NCI-H1105 (cell line): ENCODE results near the gene ADM.

Source experiments
- DNase-seq: peaks from one replicate; lab custom pipeline; 2025; lab: John Stamatoyannopoulos, UW

ADM gene

DNA sequence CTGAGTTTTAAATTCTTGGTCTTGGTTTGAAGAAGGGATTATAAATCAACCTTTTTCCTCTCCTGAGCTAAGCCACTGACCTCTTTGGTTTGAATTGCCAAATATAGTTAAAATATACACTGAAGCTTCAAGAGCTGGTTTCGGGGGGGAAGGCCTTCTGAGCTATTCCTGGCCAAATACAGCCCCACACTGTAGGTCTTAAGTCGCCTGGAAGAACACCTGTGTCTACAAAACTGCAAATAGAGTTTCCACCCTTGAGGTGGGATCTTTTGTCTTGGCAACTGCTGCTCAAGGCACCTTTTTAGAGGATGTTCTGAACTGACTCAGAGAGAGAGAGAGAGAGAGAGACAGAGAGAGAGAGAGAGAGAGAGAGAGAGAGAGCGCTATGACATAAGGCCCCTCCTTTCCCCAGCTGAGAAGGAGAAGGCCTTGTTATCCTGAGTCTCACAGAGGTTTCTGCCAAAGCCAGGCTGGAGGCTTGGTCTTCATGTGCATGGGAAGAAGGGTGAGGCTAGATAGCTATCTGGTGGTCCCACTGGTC, 5.5 kb downstream of the ADM start:
- DNase-seq: no peak

DNA sequence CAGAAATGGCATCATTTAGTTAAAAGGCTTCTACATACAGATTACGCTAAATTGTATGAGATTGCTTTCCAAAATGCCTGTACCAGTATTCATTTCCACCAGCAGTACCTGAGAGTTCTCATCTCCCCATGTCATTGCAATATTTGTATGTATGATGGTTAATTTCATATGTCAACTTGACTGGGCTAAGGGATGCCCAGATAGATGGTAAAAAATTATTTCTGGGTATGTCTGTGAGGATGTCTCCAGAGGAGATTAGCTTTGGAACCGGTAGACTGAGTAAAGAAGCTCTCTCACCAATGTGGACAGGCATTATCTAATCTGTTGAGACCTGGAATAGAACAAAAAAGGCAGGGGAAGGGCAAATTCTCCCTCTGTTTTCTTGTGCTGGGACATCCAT, 6.9 kb downstream of the ADM start:
- DNase-seq: no peak

DNA sequence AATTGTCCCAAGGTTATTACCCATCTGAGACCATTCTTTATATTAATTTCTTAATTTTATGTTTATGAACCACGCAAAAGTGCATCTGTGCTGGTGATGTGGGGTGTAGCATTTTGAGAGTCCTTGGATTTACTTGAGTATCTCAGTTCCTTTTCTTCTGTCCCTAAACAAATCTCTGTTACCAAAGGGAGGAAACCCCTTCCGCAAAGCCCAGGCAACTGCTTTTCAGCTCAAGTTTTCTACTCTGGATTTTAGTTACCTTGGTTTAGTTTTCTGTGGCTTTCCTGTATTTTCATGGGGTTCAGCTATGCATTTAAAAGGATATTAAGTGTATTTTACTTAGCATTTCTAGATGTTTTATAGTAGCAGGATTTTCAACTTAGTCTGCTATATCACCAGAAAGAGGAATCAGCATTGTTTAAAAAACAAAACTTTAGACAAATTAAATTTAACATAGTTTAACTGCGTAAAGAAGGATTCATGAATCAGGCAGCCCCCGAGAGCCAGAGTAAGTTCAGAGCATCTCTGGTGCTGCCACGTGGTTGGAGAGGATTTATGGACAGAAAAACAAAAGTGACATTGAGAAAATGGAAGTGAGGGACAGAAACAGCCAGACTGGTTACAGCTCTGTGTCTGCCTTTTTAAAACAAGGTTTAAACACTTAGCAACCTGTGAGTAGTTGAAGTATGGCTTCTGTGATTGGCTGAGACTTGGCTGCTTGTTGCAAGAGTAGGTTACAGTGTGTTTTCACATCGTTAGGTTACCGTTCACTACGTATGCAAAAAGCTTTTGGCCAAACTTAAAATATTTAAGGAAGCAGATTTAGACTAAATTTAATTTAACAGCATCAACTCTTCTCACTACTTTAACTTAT, 9.6 kb downstream of the ADM start:
- no peak for DNase-seq

- DNase-seq: no peak
Observed at GRCh38 chr11:10315083-10315482, 10.2 kb downstream of the ADM start.

DNA sequence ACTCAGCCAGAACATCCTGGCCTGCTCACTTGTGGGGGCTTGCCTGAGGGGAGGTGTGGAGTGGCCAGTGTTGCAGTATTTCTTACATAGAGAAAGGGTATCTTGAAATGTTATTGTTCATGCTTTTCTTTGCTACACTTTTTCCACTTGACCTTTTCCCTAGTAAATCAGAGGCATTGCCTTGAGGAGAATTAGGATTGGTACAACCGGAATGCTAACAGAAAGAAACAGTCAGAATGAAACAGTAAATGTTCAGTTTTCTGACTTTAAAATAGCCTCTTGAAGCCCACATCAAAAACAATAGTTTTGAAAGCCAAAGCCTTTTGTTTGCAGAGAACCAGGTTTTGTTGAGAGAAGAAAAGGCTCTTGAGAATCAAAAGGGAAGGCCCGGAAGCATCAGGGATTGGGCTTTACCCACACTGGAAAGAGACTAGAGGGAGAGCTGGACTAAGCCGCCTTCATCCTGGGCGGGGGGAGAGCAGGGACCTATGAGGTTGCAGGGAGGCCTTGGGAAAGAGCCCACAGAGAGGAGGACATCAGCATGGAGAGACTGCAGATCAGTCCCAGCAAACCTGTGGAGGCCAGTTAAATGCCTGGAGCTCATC, 12.4 kb downstream of the ADM start:
- no peak for DNase-seq

- peak; percentile 58 for DNase-seq
Observed at GRCh38 chr11:10317776-10318526, 13.1 kb downstream of the ADM start.

GRCh38 chr11:10318527-10318802, 13.6 kb downstream of the ADM start:
- peak; percentile 89 for DNase-seq

GRCh38 chr11:10319702-10320558, 15.1 kb downstream of the ADM start:
- DNase-seq: no peak

DNA sequence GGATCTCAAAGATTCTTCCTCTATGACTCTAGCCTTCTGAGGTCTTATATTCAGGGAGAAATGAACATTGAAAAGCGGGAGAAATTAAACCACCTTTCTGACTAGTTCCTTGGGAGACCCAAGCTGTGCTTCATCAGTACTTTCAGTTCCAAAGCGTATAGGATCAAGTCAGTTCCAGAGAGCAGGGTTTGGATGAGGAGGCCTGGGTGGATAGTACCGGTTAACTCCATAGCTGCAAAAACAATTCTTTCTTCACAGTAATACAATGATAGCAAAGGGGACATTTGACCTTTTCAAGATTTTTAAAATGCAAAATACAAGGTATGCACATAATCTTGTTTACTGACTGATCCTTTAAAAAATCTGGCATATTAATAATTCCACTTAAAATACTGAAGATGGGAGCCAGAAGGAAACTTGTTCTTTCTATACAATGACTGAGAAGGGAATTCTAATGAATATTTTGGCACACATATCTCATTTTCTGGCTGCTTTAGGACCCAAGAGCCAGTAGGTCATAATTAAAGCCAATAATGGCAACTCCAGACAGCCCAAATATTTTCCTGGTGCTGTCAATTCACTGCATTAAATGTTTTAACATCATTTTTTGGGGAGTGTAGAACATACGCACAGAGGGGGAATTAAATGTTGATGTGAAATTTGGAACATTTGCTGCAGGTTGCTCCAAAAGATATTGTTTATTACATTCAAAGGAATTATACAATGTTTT, 16.0 kb downstream of the ADM start:
- no peak for DNase-seq

GRCh38 chr11:10322401-10322800, 17.5 kb downstream of the ADM start:
- DNase-seq: no peak

GRCh38 chr11:10322830-10323792, 18.2 kb downstream of the ADM start:
- peak; percentile 33 for DNase-seq

DNA sequence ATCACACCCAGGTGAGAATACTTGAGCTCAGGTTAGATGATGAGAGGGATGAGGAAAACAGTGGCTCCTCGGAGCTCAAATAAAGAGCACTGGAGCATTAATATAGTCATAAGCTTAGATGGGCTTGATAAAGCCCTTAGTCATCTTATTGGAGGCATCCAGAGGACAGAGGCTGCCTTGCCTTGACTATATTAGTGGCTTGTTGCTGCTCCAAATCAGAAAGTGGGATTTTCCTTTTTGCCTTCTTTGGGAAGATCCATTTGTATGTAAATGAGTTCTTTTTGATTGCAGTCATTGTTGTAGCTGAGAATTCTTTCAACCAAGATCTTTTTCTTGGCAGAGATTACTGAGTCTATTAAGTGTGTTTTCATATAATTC, 18.9 kb downstream of the ADM start:
- DNase-seq: no peak

DNA sequence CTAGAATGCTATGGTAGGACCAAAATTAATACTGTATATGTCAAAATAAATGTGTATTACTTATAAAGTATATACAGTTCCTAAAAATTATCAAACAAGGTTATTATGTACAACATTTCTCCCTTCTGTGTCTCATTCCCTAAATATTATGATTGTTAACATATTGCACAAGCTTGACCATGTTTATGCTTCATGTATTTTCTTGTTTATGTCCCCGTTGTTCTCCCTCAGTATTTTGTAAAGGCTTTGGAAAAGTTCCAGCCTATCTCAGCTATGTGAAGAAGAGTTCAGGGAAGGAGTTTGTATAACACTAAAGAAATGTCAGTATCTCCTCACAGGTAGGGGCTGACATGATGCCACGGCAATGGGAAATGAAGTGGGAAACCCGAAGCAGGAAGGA, 19.6 kb downstream of the ADM start:
- DNase-seq: no peak

DNA sequence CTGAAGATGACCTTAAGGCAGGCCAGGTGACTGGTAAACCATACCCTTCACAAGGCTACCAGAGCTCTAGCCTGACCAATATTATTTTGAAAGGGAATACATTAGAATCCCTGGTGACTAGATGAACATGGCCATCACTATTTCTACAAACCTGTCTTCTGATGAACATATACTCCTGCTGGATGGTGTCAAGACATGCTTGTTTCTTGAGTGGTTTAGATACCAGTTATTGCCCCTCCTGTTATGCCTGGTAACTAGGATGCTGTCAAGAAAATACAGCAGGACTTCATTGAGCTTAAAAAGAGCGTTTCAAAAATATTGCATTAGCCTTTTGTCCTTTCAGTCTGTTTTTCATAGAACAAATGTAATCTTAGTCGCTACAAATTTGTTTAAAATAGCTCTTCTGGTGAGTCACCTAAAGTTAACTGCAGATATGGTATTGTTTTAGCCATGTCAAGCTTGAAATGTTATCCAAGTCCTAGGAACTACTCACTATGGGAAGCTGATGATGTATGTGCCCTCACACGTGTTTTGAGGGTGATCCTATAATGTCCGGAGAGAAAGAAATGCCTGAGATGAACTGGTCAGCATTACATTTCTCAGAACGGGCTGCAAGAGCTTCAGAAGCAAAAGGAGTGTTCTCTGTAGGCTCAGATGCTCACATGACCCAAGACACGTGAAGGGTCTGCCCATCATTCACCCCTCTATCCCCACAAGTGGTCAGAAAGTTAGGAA, 20.6 kb downstream of the ADM start:
- DNase-seq: no peak

GRCh38 chr11:10326012-10326964, 21.4 kb downstream of the ADM start:
- DNase-seq: no peak

- no peak for DNase-seq
Observed at GRCh38 chr11:10327254-10327653, 22.4 kb downstream of the ADM start.

GRCh38 chr11:10328314-10329098, 23.6 kb downstream of the ADM start:
- no peak for DNase-seq
